ENCODE results near the gene RAPGEF1.

DNA sequence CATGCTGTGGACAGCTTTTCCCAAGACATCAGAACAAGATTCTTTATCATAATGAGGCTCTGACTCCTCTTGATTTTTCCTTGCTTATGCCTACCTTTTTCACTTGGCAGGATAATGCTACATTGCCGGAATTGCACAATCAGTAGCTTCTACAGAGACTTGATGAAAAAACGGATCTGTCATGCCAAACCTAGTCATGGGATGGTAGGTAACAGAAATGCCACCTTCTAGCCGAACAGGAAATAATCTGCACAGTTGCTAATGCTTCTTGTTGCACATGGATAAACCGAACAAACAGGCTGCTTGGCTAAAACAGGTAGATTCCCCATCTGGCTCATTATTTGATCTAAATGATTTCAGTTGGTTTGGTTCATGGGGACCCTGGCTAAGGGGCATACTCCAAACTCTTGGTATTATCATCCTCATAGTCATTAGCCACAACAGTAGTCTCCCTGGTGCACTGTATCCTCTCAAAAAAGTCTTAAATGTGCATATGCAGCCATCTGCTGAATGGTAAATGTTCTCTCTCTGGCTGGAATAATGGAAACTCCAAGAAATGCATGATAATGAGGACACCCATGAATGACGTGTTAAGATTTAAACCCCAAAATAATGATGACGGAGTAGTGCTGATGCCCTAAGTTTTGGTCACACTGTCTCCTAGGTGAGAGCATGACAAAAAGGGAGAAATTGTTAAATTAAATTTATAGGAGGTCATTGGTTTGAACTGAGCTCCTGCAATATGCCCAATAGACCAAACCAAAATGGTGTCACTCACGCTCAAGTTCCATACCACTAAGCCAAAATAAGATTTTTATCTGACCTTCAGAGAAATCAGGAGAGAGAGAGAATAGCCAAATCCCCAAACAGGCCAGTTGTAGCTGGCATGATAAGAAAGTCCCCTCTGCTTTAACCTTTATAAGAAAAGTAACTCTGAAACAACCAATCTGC, 47.0 kb downstream of the RAPGEF1 start:
- TF ChIP-seq POLR2AphosphoS5 (IDR thresholded peaks at IDR 0.05) = peak; percentile 50
- TF ChIP-seq, protein P1, sequence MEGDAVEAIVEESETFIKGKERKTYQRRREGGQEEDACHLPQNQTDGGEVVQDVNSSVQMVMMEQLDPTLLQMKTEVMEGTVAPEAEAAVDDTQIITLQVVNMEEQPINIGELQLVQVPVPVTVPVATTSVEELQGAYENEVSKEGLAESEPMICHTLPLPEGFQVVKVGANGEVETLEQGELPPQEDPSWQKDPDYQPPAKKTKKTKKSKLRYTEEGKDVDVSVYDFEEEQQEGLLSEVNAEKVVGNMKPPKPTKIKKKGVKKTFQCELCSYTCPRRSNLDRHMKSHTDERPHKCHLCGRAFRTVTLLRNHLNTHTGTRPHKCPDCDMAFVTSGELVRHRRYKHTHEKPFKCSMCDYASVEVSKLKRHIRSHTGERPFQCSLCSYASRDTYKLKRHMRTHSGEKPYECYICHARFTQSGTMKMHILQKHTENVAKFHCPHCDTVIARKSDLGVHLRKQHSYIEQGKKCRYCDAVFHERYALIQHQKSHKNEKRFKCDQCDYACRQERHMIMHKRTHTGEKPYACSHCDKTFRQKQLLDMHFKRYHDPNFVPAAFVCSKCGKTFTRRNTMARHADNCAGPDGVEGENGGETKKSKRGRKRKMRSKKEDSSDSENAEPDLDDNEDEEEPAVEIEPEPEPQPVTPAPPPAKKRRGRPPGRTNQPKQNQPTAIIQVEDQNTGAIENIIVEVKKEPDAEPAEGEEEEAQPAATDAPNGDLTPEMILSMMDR (IDR thresholded peaks at IDR 0.05) = no peak
